Trophoblast cell (in vitro differentiated cells and primary cell): Measurements from ENCODE around the gene SEPTIN10.

Experiments used
- DNase-seq, 2 donors: peaks; one replicate each; pipeline ENCODE4 v3.0.0-alpha.2; 2016
- H2AFZ ChIP-seq: 2 replicates; pipeline ENCODE4 v1.6.1; 2013; ENCODE audit warnings: low read length, moderate library complexity, mild to moderate bottlenecking; ENCODE audit not compliant: insufficient read depth, poor library complexity
- H2AK5ac ChIP-seq: 2 replicates; pipeline ENCODE4 v1.6.1; 2013; ENCODE audit warnings: mild to moderate bottlenecking, low read length
- H2BK120ac ChIP-seq: 2 replicates; pipeline ENCODE4 v1.6.1; 2013; ENCODE audit warnings: low read length, mild to moderate bottlenecking, moderate library complexity; ENCODE audit not compliant: insufficient read depth, poor library complexity
- H2BK12ac ChIP-seq: 2 replicates; pipeline ENCODE4 v1.6.1; 2013; ENCODE audit warnings: mild to moderate bottlenecking, low read length, moderate library complexity
- H2BK5ac ChIP-seq: 2 replicates; pipeline ENCODE4 v1.6.1; 2013; ENCODE audit warnings: low read length, low read depth, moderate library complexity, mild to moderate bottlenecking; ENCODE audit not compliant: poor library complexity
- H3K14ac ChIP-seq: 2 replicates; pipeline ENCODE4 v1.6.1; 2013; ENCODE audit warnings: mild to moderate bottlenecking, low read length
- H3K18ac ChIP-seq: 2 replicates; pipeline ENCODE4 v1.6.1; 2013; ENCODE audit warnings: mild to moderate bottlenecking, low read length
- H3K23ac ChIP-seq: 2 replicates; pipeline ENCODE4 v1.6.1; 2013; ENCODE audit warnings: low read length
- H3K27ac ChIP-seq: 2 replicates; pipeline ENCODE4 v1.5.1; 2013; ENCODE audit warnings: low read depth, mild to moderate bottlenecking, inconsistent platforms, low read length, moderate library complexity
- H3K27me3 ChIP-seq: 2 replicates; pipeline ENCODE4 v1.6.1; 2013; ENCODE audit warnings: inconsistent platforms, mild to moderate bottlenecking, low read length, moderate library complexity; ENCODE audit not compliant: insufficient read depth
- H3K36me3 ChIP-seq, 2 experiments: 1 replicate in 1 of 2; 2 replicates in 1 of 2; pipeline ENCODE4 v1.6.1; 2013; ENCODE audit warnings: low read length in 2 of 2, mild to moderate bottlenecking in 2 of 2, moderate library complexity in 1 of 2; ENCODE audit not compliant: insufficient read depth in 2 of 2, control insufficient read depth in 1 of 2
- H3K4ac ChIP-seq: 2 replicates; pipeline ENCODE4 v1.6.1; 2013; ENCODE audit warnings: low read depth, mild to moderate bottlenecking, low read length, moderate library complexity
- H3K4me1 ChIP-seq, 2 experiments: 1 replicate in 1 of 2; 2 replicates in 1 of 2; pipeline ENCODE4 v1.6.1; 2013; ENCODE audit warnings: low read length in 2 of 2, mild to moderate bottlenecking in 2 of 2, moderate library complexity in 1 of 2; ENCODE audit not compliant: insufficient read depth in 2 of 2, control insufficient read depth in 1 of 2
- H3K4me2 ChIP-seq: 2 replicates; pipeline ENCODE4 v1.6.1; 2013; ENCODE audit warnings: inconsistent platforms, mild to moderate bottlenecking, low read length, moderate library complexity
- H3K4me3 ChIP-seq: 2 replicates; pipeline ENCODE4 v1.5.1; 2013; ENCODE audit warnings: mild to moderate bottlenecking, low read depth, low read length, inconsistent platforms
- H3K79me1 ChIP-seq: one replicate; pipeline ENCODE4 v1.6.1; 2013; ENCODE audit warnings: low read length
- H3K79me2 ChIP-seq: 2 replicates; pipeline ENCODE4 v1.6.1; 2013; ENCODE audit warnings: low read length, mild to moderate bottlenecking; ENCODE audit not compliant: control insufficient read depth, insufficient read depth, poor library complexity
- H3K9ac ChIP-seq: 2 replicates; pipeline ENCODE4 v1.6.1; 2013; ENCODE audit warnings: mild to moderate bottlenecking, low read length
- H3K9me3 ChIP-seq: 2 replicates; pipeline ENCODE4 v1.6.1; 2013; ENCODE audit warnings: low read depth, mild to moderate bottlenecking, control low read depth, inconsistent platforms, low read length; ENCODE audit not compliant: insufficient read depth
- H4K12ac ChIP-seq: 2 replicates; pipeline ENCODE4 v1.6.1; 2013; ENCODE audit warnings: low read depth, mild to moderate bottlenecking, low read length, moderate library complexity
- H4K8ac ChIP-seq: 2 replicates; pipeline ENCODE4 v1.6.1; 2013; ENCODE audit warnings: low read depth, mild to moderate bottlenecking, low read length, moderate library complexity
- H4K91ac ChIP-seq: one replicate; pipeline ENCODE4 v1.6.1; 2013; ENCODE audit warnings: low read depth, mild to moderate bottlenecking, low read length, moderate library complexity
- WGBS: extraction: QIAGEN DNeasy Blood & Tissue Kit; methylation state at CpG from one replicate; pipeline ENCODE4 v1.1.7; 2013; ENCODE audit warnings: missing lambda C conversion rate; ENCODE audit not compliant: insufficient read length, insufficient coverage; ENCODE audit errors: extremely low coverage; 5-methylcytosine and 5-hydroxymethylcytosine counted together

Gene SEPTIN10

DNA sequence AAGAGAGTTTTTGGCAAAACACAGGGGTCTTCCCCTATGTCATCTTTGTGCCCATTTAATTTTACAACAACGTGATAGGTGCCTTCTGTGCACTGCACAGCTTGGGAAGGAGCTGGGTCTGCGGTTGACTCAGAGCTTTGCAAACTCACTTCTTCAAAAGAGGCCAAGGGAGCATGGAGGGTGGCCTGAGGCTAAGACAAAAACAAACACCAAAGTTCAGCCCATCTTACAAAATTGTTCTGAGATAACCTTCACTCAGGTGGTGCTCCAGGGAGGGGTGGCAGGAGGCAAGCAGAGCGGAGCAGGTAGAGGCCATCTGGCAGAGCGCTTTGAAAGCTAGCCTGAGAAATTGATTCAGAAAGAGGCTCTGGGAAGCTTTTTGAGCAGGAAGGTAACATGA lies 10.2 kb upstream of the SEPTIN10 start:
- Histone ChIP-seq H2AK5ac (no peak overlapping the region), H2BK120ac (no peak overlapping the region), H4K91ac (no peak overlapping the region), H3K27ac (no peak overlapping the region), H2BK5ac (no peak overlapping the region), H3K18ac (no peak overlapping the region), H4K8ac (no peak overlapping the region), H3K9ac (no peak overlapping the region), H3K36me3 (no peaks in the 10 kb centered on the region), H3K4ac (no peak overlapping the region), H2BK12ac (no peak overlapping the region), H4K12ac (no peak overlapping the region), H3K4me1 (peaks cover 0 to 5% of the 10 kb centered on the region in 2 experiments), H3K14ac (no peak overlapping the region), H3K4me3 (no peak overlapping the region), H3K79me1 (no peaks in the 10 kb centered on the region), H2AFZ (no peak overlapping the region), H3K9me3 (peaks cover 2% of the 10 kb centered on the region), H3K23ac (no peak overlapping the region), H3K27me3 (no peaks in the 10 kb centered on the region), H3K79me2 (no peaks in the 10 kb centered on the region), H3K4me2 (no peak overlapping the region)
- no peak for DNase-seq
- WGBS: no CpG with 5 or more reads among the region's 4 CpGs

DNA sequence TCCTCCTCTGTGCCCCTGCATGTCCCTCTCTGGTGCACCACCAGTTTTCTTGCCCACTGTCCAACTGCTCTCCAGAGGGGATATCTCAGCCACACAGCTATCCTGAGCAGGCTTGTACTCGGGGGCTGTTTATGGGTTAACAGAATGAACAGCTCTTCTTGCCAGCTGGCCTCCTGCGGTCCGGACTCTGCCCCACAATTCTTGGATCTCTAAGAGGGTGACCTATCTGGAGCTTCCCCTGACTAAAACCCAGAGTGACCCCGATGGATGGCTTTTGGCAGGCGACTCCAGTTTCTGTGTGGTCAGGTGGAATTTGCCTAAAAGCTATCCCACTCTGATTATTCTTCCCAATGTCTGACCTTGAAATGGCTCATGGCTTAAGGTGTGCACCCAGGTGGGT lies 9.5 kb upstream of the SEPTIN10 start:
- H2BK5ac ChIP-seq: no peak overlapping the region
- no CpG with 5 or more reads among the region's 5 CpGs for WGBS

GRCh38 chr2:109619032-109619615 lies 5.4 kb upstream of the SEPTIN10 start:
- H2BK12ac ChIP-seq: no peak overlapping the region
- no peaks in the 10 kb centered on the region for H3K27me3 ChIP-seq
- H3K4me1 ChIP-seq: peaks cover 0 to 5% of the 10 kb centered on the region in 2 experiments
- no peak overlapping the region for H4K8ac ChIP-seq
- no peak overlapping the region for H3K18ac ChIP-seq
- no peak overlapping the region for H2AFZ ChIP-seq
- H3K4ac ChIP-seq: no peak overlapping the region
- no peak for DNase-seq
- no peak overlapping the region for H3K23ac ChIP-seq
- H2BK5ac ChIP-seq: no peak overlapping the region
- no peak overlapping the region for H3K14ac ChIP-seq
- no peak overlapping the region for H3K4me3 ChIP-seq
- H3K27ac ChIP-seq: no peak overlapping the region
- no peaks in the 10 kb centered on the region for H3K36me3 ChIP-seq
- no peak overlapping the region for H2AK5ac ChIP-seq
- no CpG with 5 or more reads among the region's 4 CpGs for WGBS
- no peak overlapping the region for H3K9ac ChIP-seq
- no peak overlapping the region for H3K4me2 ChIP-seq
- no peaks in the 10 kb centered on the region for H3K9me3 ChIP-seq
- H2BK120ac ChIP-seq: no peak overlapping the region
- H3K79me2 ChIP-seq: peaks cover 17% of the 10 kb centered on the region
- H4K12ac ChIP-seq: no peak overlapping the region
- H4K91ac ChIP-seq: no peak overlapping the region
- H3K79me1 ChIP-seq: peaks cover 15% of the 10 kb centered on the region

More for the DNA sequence above, 9.5 kb upstream of the SEPTIN10 start:
- H4K8ac ChIP-seq: no peak overlapping the region
- H3K9me3 ChIP-seq: peaks cover 2% of the 10 kb centered on the region
- H3K79me2 ChIP-seq: no peaks in the 10 kb centered on the region
- no peak for DNase-seq
- no peak overlapping the region for H3K18ac ChIP-seq
- H4K91ac ChIP-seq: no peak overlapping the region
- H3K79me1 ChIP-seq: no peaks in the 10 kb centered on the region
- H3K9ac ChIP-seq: no peak overlapping the region
- H3K4ac ChIP-seq: no peak overlapping the region
- no peak overlapping the region for H2AK5ac ChIP-seq
- no peaks in the 10 kb centered on the region for H3K27me3 ChIP-seq
- H2BK12ac ChIP-seq: no peak overlapping the region
- H3K14ac ChIP-seq: no peak overlapping the region
- no peak overlapping the region for H3K4me3 ChIP-seq
- H3K23ac ChIP-seq: no peak overlapping the region
- H3K27ac ChIP-seq: no peak overlapping the region
- no peak overlapping the region for H2BK120ac ChIP-seq
- H3K4me1 ChIP-seq: peaks cover 0 to 5% of the 10 kb centered on the region in 2 experiments
- no peaks in the 10 kb centered on the region for H3K36me3 ChIP-seq
- H3K4me2 ChIP-seq: no peak overlapping the region
- H2AFZ ChIP-seq: no peak overlapping the region
- no peak overlapping the region for H4K12ac ChIP-seq

DNA sequence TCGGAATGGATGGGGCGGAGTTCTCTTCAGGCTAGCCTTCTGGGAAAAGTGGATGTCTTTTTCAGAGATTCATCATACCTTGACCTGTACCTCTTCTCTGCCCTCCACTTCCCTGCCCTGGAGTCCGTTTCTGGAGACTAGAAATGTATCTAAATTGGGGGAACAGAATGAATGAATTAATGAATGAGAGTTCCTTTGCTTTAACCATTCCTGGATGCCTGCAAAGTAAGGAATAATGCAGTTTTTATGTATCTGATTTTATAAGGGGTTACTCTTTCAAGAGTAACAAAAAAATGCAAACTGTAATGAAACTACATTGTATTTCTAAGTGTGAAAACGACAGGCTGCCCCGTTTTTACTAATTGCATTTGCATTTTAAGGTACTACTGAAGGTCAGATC lies 2.4 kb upstream of the SEPTIN10 start:
- peaks cover 22% of the 10 kb centered on the region for H3K79me2 ChIP-seq
- WGBS: no CpG with 5 or more reads among the region's 5 CpGs

More for the DNA sequence above, 2.4 kb upstream of the SEPTIN10 start:
- H3K4me1 ChIP-seq: peaks cover 0 to 3% of the 10 kb centered on the region in 2 experiments
- no peak overlapping the region for H2BK120ac ChIP-seq
- no peak overlapping the region for H4K91ac ChIP-seq
- H3K27me3 ChIP-seq: no peaks in the 10 kb centered on the region
- H3K27ac ChIP-seq: no peak overlapping the region
- no peaks in the 10 kb centered on the region for H3K36me3 ChIP-seq
- no peak overlapping the region for H3K18ac ChIP-seq
- no peak overlapping the region for H2AFZ ChIP-seq
- peak in 1 of 2 donors; percentile 37 for DNase-seq
- H3K9ac ChIP-seq: no peak overlapping the region
- H3K4me3 ChIP-seq: no peak overlapping the region
- H4K12ac ChIP-seq: no peak overlapping the region
- H4K8ac ChIP-seq: no peak overlapping the region
- no peak overlapping the region for H2AK5ac ChIP-seq
- H3K4me2 ChIP-seq: peak overlapping the region; percentile 71
- H3K4ac ChIP-seq: peak overlapping the region; percentile 78
- H2BK5ac ChIP-seq: no peak overlapping the region
- H3K23ac ChIP-seq: no peak overlapping the region
- peaks cover 25% of the 10 kb centered on the region for H3K79me1 ChIP-seq
- H2BK12ac ChIP-seq: no peak overlapping the region
- H3K9me3 ChIP-seq: no peaks in the 10 kb centered on the region
- no peak overlapping the region for H3K14ac ChIP-seq
